Thoracic aorta (tissue), 2 donors: ENCODE results near the gene SLC6A16. TPM values are rescaled to one million over a fixed set of nuclear protein-coding genes. Genes with fewer than 3 reads are reported as not detected.
A peak's percentile ranks its signal among the peaks of the same experiment; 100 is the strongest.
"Not testable (repeated sequence)": the region's sequence is repeated elsewhere in the genome, so short reads cannot be mapped to it uniquely, and the experiment has no call there.

Source experiments
- ATAC-seq: fragments of 150-250 bp; one replicate; pipeline ENCODE4 v1.8.0; 2017; ENCODE audit warnings: low read depth; ENCODE audit not compliant: insufficient number of reproducible peaks, low FRiP score
- DNase-seq: peaks from one replicate; pipeline ENCODE4 v3.0.0-alpha.2; 2020; ENCODE audit warnings: low spot score
- H3K27ac ChIP-seq, 2 donors: fragments of 200-600 bp; sonication (generic); 1 replicate in 1 of 2; 2 replicates in 1 of 2; pipeline ENCODE4 v1.5.1; 2016; ENCODE audit warnings: mild to moderate bottlenecking in 2 of 2, moderate library complexity in 2 of 2
- H3K27me3 ChIP-seq: fragments of 200-600 bp; sonication (generic); replicated peaks from 2 replicates; pipeline ENCODE4 v1.6.0; 2016; ENCODE audit warnings: mild to moderate bottlenecking; ENCODE audit not compliant: insufficient read depth
- H3K36me3 ChIP-seq: fragments of 200-600 bp; sonication (generic); one replicate; pipeline ENCODE4 v1.5.1; 2016
- H3K4me1 ChIP-seq, 2 donors: fragments of 200-600 bp; sonication (generic); 1 replicate in 1 of 2; 2 replicates in 1 of 2; pipeline versions ENCODE4 v1.5.1 to v1.6.0; 2016; ENCODE audit warnings: low read depth in 2 of 2, mild to moderate bottlenecking in 1 of 2; ENCODE audit not compliant: control insufficient read depth in 1 of 2
- H3K4me3 ChIP-seq: fragments of 200-600 bp; sonication (generic); 2 replicates; pipeline ENCODE4 v1.5.1; 2016; ENCODE audit warnings: mild to moderate bottlenecking
- H3K9me3 ChIP-seq: fragments of 200-600 bp; sonication (generic); 2 replicates; pipeline ENCODE4 v1.5.1; 2016
- total RNA-seq, 2 donors: library from RNA; depleted of rRNA; stranded (reverse); fragments of >200 nt; gene quantifications; one replicate each; pipeline versions ENCODE4 v1.1.0 to v1.2.3, GENCODE V29; 2016
- TF ChIP-seq, protein P1 (sequence below): fragments of 200-600 bp; sonication (generic); IDR thresholded peaks from one replicate; pipeline ENCODE4 v1.5.1; 2019; ENCODE audit warnings: antibody characterized with exemption

SLC6A16 gene
- total RNA-seq, 2 donors from 2014 or later, result 2.4 to 2.8 TPM

DNA sequence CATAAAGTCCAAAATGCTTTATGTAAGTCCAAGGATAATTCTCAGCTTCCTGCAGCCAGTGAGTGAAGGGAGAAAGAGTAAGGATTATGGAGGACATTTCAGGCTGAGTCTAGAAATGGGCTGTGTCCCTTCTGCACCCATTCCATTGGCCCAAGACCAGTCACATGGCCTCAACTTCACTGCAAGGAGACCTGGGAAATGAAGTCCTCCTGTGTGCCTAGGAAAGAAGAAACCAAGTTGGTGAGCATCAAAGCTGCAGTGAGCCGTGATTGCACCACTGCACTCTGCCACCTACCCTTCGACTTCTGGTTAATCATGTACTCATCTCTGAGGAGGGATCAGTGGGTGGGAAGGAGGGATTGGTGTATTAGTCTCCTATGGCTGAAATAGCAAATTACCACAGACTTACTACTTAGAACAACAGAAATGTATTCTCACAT, 6.6 kb upstream of the SLC6A16 start:
- DNase-seq, result no peak
- H3K27ac ChIP-seq, result no peak overlapping the region
- H3K27me3 ChIP-seq, result no peaks in the 10 kb centered on the region
- H3K4me1 ChIP-seq, result no peaks in the 10 kb centered on the region
- H3K36me3 ChIP-seq, result no peaks in the 10 kb centered on the region
- H3K9me3 ChIP-seq, result no peaks in the 10 kb centered on the region
- TF ChIP-seq, protein P1, sequence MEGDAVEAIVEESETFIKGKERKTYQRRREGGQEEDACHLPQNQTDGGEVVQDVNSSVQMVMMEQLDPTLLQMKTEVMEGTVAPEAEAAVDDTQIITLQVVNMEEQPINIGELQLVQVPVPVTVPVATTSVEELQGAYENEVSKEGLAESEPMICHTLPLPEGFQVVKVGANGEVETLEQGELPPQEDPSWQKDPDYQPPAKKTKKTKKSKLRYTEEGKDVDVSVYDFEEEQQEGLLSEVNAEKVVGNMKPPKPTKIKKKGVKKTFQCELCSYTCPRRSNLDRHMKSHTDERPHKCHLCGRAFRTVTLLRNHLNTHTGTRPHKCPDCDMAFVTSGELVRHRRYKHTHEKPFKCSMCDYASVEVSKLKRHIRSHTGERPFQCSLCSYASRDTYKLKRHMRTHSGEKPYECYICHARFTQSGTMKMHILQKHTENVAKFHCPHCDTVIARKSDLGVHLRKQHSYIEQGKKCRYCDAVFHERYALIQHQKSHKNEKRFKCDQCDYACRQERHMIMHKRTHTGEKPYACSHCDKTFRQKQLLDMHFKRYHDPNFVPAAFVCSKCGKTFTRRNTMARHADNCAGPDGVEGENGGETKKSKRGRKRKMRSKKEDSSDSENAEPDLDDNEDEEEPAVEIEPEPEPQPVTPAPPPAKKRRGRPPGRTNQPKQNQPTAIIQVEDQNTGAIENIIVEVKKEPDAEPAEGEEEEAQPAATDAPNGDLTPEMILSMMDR, result no peak
- no peak for ATAC-seq
- no peak overlapping the region for H3K4me3 ChIP-seq

DNA sequence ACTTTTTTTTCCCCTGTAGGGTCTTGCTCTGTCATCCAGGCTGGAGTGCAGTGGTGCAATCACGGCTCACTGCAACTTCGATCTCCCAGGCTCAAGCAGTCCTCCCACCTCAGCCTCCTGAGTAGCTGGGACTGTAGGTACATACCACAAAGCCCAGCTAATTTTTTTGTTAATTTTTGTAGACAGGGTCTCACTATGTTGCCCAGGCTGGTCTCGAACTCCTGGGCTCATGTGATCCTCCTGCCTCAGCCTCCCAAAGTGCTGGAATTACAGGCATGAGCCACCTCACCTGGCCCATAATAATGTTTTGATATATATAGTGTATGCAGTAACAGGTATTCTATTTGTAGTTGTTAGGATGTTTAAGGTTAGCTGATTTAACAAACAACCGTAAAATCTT, 6.2 kb upstream of the SLC6A16 start:
- H3K4me1 ChIP-seq, H3K9me3 ChIP-seq, DNase-seq, H3K27ac ChIP-seq, H3K27me3 ChIP-seq, H3K36me3 ChIP-seq, H3K4me3 ChIP-seq, ATAC-seq: not testable (repeated sequence)

DNA sequence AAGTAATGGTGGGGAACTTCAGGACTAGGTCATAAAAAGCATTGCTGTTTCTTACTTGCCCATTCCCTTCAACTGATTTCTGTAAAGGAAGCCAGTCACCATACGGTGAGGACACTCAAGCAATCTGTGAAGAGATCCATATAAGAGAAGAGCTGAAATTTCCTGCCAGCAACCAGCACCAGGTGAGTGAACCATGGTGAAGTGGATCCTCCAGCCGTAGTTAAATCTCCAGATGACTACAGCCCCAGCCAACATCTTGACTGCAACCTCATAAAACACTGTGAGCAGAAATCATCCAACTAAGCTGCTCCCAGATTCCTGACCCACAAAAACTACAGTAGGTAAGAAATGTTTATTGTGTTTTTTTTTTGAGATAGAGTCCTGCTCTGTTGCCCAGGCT, 3.8 kb upstream of the SLC6A16 start:
- no peak for ATAC-seq
- no peak for DNase-seq
- Histone ChIP-seq H3K4me3 (no peak overlapping the region), H3K4me1 (no peaks in the 10 kb centered on the region), H3K27me3 (no peaks in the 10 kb centered on the region), H3K27ac (no peak overlapping the region), H3K9me3 (no peaks in the 10 kb centered on the region), H3K36me3 (no peaks in the 10 kb centered on the region)
- TF ChIP-seq, protein P1, result no peak

DNA sequence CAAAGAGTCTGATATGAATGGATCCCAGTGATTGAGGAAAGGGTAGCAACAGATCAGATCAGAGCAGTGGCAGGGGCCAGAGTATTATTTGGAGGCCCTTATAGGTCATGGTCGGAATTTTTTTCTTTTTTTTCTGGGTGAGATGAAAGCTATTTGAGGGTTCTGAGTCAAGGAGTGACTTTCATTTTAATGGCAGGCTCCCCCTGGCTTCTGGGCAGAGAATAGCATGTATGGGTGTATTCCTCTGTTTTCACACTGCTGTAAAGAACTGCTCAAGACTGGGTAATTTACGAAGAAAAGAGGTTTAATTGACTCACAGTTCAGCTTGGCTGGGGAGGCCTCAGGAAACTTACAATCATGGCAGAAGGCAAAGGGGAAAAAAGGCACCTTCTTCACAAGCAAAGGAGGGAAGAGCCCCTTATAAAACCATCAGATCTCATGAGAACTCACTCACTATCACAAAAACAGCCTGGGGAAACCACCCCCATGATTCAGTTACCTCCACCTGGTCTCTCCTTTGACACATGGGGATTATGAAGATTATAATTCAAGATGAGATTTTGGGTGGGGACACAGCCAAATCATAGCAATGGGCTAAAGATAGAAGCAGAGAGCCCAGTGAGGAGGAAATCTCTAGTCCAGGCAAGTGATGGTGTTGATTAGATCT, 3.0 kb upstream of the SLC6A16 start:
- no peak overlapping the region for H3K4me3 ChIP-seq
- no peaks in the 10 kb centered on the region for H3K4me1 ChIP-seq
- no peaks in the 10 kb centered on the region for H3K27me3 ChIP-seq
- no peaks in the 10 kb centered on the region for H3K36me3 ChIP-seq
- ATAC-seq, result no peak
- TF ChIP-seq, protein P1, result peak; percentile 30
- no peak overlapping the region for H3K27ac ChIP-seq
- DNase-seq, result no peak
- H3K9me3 ChIP-seq, result peaks cover 1% of the 10 kb centered on the region

DNA sequence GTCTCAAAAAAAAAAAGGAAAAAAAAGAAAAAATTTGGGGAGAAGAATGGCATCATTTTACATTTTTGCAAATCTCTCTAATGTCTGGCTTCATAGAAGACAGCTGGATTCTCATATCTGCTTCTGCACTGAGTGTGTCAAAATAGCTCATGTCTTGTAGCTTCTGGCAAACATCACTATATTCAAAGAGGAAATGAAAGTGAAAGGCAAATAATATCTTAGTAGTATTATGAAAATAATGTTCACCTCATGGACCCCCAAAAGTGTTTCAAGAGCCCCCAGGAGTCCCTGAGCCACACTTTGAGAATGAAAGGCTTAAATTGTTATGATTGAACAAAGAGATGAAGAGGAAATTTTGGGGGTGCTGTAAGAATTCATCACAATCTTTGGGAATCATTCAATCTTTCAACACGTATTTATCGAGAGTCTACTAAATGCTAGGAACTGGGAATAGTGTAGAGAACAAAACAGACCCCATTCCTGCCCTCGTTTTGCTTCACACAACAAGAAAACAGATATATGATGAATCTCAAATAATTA, 1.2 kb upstream of the SLC6A16 start:
- peaks cover 3% of the 10 kb centered on the region for H3K9me3 ChIP-seq
- H3K27ac ChIP-seq, result no peak overlapping the region
- H3K36me3 ChIP-seq, result no peaks in the 10 kb centered on the region
- no peaks in the 10 kb centered on the region for H3K4me1 ChIP-seq
- TF ChIP-seq, protein P1, result no peak
- no peak for ATAC-seq
- no peak for DNase-seq
- no peaks in the 10 kb centered on the region for H3K27me3 ChIP-seq
- no peak overlapping the region for H3K4me3 ChIP-seq

DNA sequence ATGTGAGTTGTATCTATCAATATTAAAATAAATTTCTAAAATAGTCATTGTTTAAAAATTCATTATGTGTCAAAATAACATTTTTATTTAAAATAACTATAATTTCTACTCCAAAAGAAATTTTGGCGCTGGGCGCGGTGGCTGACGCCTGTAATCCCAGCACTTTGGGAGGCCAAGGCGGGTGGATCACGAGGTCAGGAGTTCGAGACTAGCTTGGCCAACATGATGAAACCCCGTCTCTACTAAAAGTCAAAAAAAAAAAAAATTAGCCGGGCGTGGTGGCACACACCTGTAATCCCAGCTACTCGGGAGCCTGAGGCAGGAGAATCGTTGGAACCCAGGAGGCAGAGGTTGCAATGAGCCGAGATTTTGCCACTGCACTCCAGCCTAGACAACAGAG, 765 bp upstream of the SLC6A16 start:
- H3K36me3 ChIP-seq, H3K9me3 ChIP-seq, H3K27me3 ChIP-seq, H3K4me3 ChIP-seq, H3K4me1 ChIP-seq, H3K27ac ChIP-seq, ATAC-seq, DNase-seq: not testable (repeated sequence)
